A549 (cell line): Measurements from ENCODE around the gene TRNT1. TPM values are rescaled to one million over a fixed set of nuclear protein-coding genes. Genes with fewer than 3 reads are reported as not detected.
A peak's percentile ranks its signal among the peaks of the same experiment; 100 is the strongest.

Experiments used
- ATAC-seq, 2 experiments: fragments of 200-7000 bp in 1 of 2; fragments of >200 bp in 1 of 2; cut with Nextera tagmentation in 1 of 2; cut with Tn5 transposase in 1 of 2; 3 replicates each; pipeline versions ENCODE4 v1.8.0 to v1.9.1; 2018 to 2020; ENCODE audit warnings: mild to moderate bottlenecking in 1 of 2, moderate library complexity in 1 of 2
- CTCF ChIA-PET: fragments of 300-600 bp; sonication (Branson Sonifier 250); formaldehyde crosslinking; extraction: SDS; loops from one replicate; lab custom pipeline; 2021; ENCODE audit warnings: antibody characterized with exemption, inconsistent platforms; lab: Yijun Ruan, JAX
- POLR2A ChIA-PET: fragments of 350-600 bp; formaldehyde crosslinking; extraction: SDS; loops from one replicate; lab custom pipeline; 2021; ENCODE audit warnings: antibody characterized with exemption, inconsistent platforms; lab: Yijun Ruan, JAX
- DNase-seq, 2 experiments: peaks; one replicate each; pipeline versions ENCODE4 v3.0.0 to v3.0.0-alpha.2; 2011 to 2016; ENCODE audit warnings: low read depth in 1 of 2, low spot score in 1 of 2
- FAIRE-seq: peaks from 2 replicates; lab custom pipeline; 2011; peaks lifted over from hg19 to GRCh38; lab: Jason Lieb, UNC
- H3K27ac ChIP-seq, 2 experiments: fragments of >200 bp; sonication (Bioruptor Twin); formaldehyde crosslinking; 3 replicates each; pipeline ENCODE4 v1.5.1; 2016 to 2017
- H3K4me1 ChIP-seq: fragments of >200 bp; sonication (Bioruptor Twin); formaldehyde crosslinking; 3 replicates; pipeline ENCODE4 v1.6.1; 2016
- H3K4me2 ChIP-seq: fragments of >200 bp; sonication (Bioruptor Twin); formaldehyde crosslinking; 3 replicates; pipeline ENCODE4 v1.6.1; 2016
- H3K4me3 ChIP-seq: fragments of >200 bp; sonication (Bioruptor Twin); formaldehyde crosslinking; 3 replicates; pipeline ENCODE4 v1.5.1; 2016
- H3K9me3 ChIP-seq: fragments of >200 bp; sonication (Bioruptor Twin); formaldehyde crosslinking; 3 replicates; pipeline ENCODE4 v1.6.1; 2016
- CHD2 ChIP-seq: fragments of 150-350 bp; IDR thresholded peaks from 2 replicates; pipeline ENCODE4 v1.6.1; 2014; ENCODE audit warnings: low read length; ENCODE audit not compliant: partially characterized antibody
- EHF ChIP-seq: fragments of 250-450 bp; sonication (Bioruptor Pico); IDR thresholded peaks from 2 replicates; pipeline ENCODE4 v1.5.0; 2020; ENCODE audit warnings: mild to moderate bottlenecking
- FOSB ChIP-seq: fragments of 250-450 bp; sonication (Bioruptor Pico); IDR thresholded peaks from 2 replicates; pipeline ENCODE4 v1.5.0; 2020; ENCODE audit warnings: mild to moderate bottlenecking, moderate library complexity
- FOSL2 ChIP-seq, 2 experiments: fragments of 450-650 bp in 1 of 2; fragments of >200 bp in 1 of 2; sonication (Bioruptor Twin) in 1 of 2; formaldehyde crosslinking; IDR thresholded peaks; 2 replicates each; pipeline versions ENCODE4 v1.5.0 to v1.6.1; 2016 to 2020; ENCODE audit warnings: mild to moderate bottlenecking in 1 of 2, moderate library complexity in 1 of 2
- HDAC2 ChIP-seq: fragments of 200-600 bp; sonication (generic); IDR thresholded peaks from 2 replicates; pipeline ENCODE4 v1.6.1; 2016
- HOXA7 ChIP-seq: fragments of 250-450 bp; sonication (Bioruptor Pico); IDR thresholded peaks from 2 replicates; pipeline ENCODE4 v1.5.0; 2020; ENCODE audit warnings: mild to moderate bottlenecking, moderate library complexity
- HOXB13 ChIP-seq: fragments of 250-450 bp; sonication (Bioruptor Pico); IDR thresholded peaks from 2 replicates; pipeline ENCODE4 v1.5.0; 2020; ENCODE audit warnings: low read depth, mild to moderate bottlenecking, moderate library complexity
- JUNB ChIP-seq: fragments of >200 bp; sonication (Bioruptor Twin); formaldehyde crosslinking; IDR thresholded peaks from 2 replicates; pipeline ENCODE4 v1.6.1; 2016
- MAZ ChIP-seq: fragments of 150-350 bp; IDR thresholded peaks from 2 replicates; pipeline ENCODE4 v1.6.1; 2014; ENCODE audit warnings: antibody characterized with exemption, low read depth, low read length, borderline replicate concordance
- RAD21 ChIP-seq, 2 experiments: fragments of >200 bp in 1 of 2; sonication (Bioruptor Twin) in 1 of 2; formaldehyde crosslinking in 1 of 2; IDR thresholded peaks in 1 of 2; conservative IDR thresholded peaks in 1 of 2; 2 replicates in 1 of 2; 3 replicates in 1 of 2; pipeline ENCODE4 v1.6.1; 2012 to 2018; ENCODE audit warnings: inconsistent platforms in 1 of 2
- RCOR1 ChIP-seq: fragments of 150-350 bp; IDR thresholded peaks from 2 replicates; pipeline ENCODE4 v1.6.1; 2014; ENCODE audit warnings: antibody characterized with exemption, low read length, low read depth
- RFX5 ChIP-seq: fragments of 450-650 bp; IDR thresholded peaks from 2 replicates; pipeline ENCODE4 v1.7.1; 2014; ENCODE audit warnings: antibody characterized with exemption, mild to moderate bottlenecking, moderate library complexity
- RNF2 ChIP-seq: fragments of 200-600 bp; sonication (generic); IDR thresholded peaks from 2 replicates; pipeline ENCODE4 v1.6.1; 2016; ENCODE audit warnings: low read depth, mild to moderate bottlenecking, antibody characterized with exemption, moderate library complexity, borderline replicate concordance
- TFCP2L1 ChIP-seq: fragments of 250-450 bp; sonication (Bioruptor Pico); IDR thresholded peaks from 2 replicates; pipeline ENCODE4 v1.5.0; 2021; ENCODE audit warnings: mild to moderate bottlenecking
- ZNF302 ChIP-seq: fragments of 250-450 bp; sonication (Bioruptor Pico); IDR thresholded peaks from 2 replicates; pipeline ENCODE4 v1.9.0; 2021; ENCODE audit warnings: inconsistent platforms, mild to moderate bottlenecking, moderate library complexity
- WGBS: methylation state at CpG from one replicate; pipeline ENCODE4 v1.1.6; 2017; ENCODE audit errors: missing lambda C conversion rate; 5-methylcytosine and 5-hydroxymethylcytosine counted together
- polyA plus RNA-seq, 4 experiments: library from polyadenylated mRNA; depleted of rRNA in 3 of 4; stranded (reverse); fragments of >200 nt; fragmentation: RNase III in 1 of 4; extraction: RNeasy Plus Mini Kit Qiagen cat#74134 plus additional on column Dnase treatment in 1 of 4; gene quantifications; 2 replicates in 3 of 4; 3 replicates in 1 of 4; pipeline ENCODE4 v1.2.3, GENCODE V29; 2011 to 2017
- TF ChIP-seq, protein P1 (sequence below): fragments of >200 bp; sonication (Bioruptor Twin); formaldehyde crosslinking; IDR thresholded peaks from 3 replicates; pipeline ENCODE4 v1.6.1; 2016
- TF ChIP-seq, protein P2 (sequence below): IDR thresholded peaks from 2 replicates; pipeline ENCODE4 v1.6.1; 2012; ENCODE audit warnings: low read depth, borderline replicate concordance
- TF ChIP-seq, protein P3 (sequence below): fragments of >200 bp; sonication (Bioruptor Twin); formaldehyde crosslinking; IDR thresholded peaks from 3 replicates; pipeline ENCODE4 v1.5.1; 2016
- TF ChIP-seq, protein P4 (sequence below): fragments of 150-350 bp; IDR thresholded peaks from 2 replicates; pipeline ENCODE4 v1.6.1; 2014; ENCODE audit warnings: low read depth, mild to moderate bottlenecking, low read length

Gene TRNT1
- polyA plus RNA-seq, 2 of the 4 experiments (the other 2 are of a cell fraction): 25.7 to 32.0 TPM

DNA sequence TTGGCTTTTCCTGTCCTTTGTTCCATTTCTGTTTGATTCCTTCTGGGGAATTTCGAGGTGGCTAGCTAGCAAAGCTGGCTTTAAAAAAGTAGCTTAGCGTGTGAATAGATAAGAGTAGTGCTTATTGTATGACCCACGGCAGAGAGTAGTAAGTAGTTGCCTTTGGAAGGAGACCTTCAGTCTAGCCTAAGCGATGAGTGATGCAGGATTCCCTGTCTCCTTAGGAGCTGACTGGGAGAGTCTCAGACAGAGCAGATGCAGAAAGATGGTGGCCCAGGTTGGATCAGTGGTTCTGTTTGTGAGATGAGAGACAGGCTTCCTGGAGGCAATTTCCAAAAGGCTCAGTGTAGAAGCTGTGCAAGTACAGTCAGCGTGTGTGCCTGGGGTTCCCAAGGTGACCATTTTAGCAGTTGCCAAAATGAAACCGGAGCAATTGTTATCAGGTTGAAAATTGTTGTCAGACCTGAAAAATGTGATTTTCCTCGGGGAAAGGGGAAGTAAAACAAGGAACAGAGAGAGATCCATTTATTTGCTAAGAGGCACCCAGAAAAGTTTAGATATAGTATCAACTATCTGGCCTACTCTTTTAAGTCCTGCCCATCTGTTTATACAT, 15.9 kb upstream of the TRNT1 start:
- Histone ChIP-seq H3K4me1 (no peaks in the 10 kb centered on the region), H3K27ac (no peak overlapping the region), H3K4me3 (no peak overlapping the region), H3K9me3 (no peaks in the 10 kb centered on the region; the same call in 2 of the 3 replicates), H3K4me2 (no peak overlapping the region)
- 36% methylated on average over 7 of the region's 7 CpGs for WGBS
- ChIA-PET CTCF (no interaction called here), POLR2A (no interaction called here)
- TF ChIP-seq, protein P1, sequence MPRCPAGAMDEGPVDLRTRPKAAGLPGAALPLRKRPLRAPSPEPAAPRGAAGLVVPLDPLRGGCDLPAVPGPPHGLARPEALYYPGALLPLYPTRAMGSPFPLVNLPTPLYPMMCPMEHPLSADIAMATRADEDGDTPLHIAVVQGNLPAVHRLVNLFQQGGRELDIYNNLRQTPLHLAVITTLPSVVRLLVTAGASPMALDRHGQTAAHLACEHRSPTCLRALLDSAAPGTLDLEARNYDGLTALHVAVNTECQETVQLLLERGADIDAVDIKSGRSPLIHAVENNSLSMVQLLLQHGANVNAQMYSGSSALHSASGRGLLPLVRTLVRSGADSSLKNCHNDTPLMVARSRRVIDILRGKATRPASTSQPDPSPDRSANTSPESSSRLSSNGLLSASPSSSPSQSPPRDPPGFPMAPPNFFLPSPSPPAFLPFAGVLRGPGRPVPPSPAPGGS: no peak
- TF ChIP-seq JUNB: no peak
- TF ChIP-seq EHF (CRISPR knock-in tag): no peak
- TF ChIP-seq RNF2: no peak
- no peak for TF ChIP-seq ZNF302 (CRISPR knock-in tag)
- no peak for TF ChIP-seq FOSB (CRISPR knock-in tag)
- no peak for TF ChIP-seq RFX5
- TF ChIP-seq RCOR1: no peak
- TF ChIP-seq, protein P2, sequence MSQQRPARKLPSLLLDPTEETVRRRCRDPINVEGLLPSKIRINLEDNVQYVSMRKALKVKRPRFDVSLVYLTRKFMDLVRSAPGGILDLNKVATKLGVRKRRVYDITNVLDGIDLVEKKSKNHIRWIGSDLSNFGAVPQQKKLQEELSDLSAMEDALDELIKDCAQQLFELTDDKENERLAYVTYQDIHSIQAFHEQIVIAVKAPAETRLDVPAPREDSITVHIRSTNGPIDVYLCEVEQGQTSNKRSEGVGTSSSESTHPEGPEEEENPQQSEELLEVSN: no peak
- TF ChIP-seq, protein P3, sequence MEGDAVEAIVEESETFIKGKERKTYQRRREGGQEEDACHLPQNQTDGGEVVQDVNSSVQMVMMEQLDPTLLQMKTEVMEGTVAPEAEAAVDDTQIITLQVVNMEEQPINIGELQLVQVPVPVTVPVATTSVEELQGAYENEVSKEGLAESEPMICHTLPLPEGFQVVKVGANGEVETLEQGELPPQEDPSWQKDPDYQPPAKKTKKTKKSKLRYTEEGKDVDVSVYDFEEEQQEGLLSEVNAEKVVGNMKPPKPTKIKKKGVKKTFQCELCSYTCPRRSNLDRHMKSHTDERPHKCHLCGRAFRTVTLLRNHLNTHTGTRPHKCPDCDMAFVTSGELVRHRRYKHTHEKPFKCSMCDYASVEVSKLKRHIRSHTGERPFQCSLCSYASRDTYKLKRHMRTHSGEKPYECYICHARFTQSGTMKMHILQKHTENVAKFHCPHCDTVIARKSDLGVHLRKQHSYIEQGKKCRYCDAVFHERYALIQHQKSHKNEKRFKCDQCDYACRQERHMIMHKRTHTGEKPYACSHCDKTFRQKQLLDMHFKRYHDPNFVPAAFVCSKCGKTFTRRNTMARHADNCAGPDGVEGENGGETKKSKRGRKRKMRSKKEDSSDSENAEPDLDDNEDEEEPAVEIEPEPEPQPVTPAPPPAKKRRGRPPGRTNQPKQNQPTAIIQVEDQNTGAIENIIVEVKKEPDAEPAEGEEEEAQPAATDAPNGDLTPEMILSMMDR: no peak
- TF ChIP-seq FOSL2 (IDR thresholded peaks at IDR 0.05): no peak
- no peak for TF ChIP-seq FOSL2 (CRISPR knock-in tag; IDR thresholded peaks at IDR 0.05)
- TF ChIP-seq TFCP2L1 (CRISPR knock-in tag): no peak
- no peak for TF ChIP-seq HOXB13 (CRISPR knock-in tag)
- TF ChIP-seq HOXA7: no peak
- TF ChIP-seq HDAC2: no peak
- TF ChIP-seq MAZ: no peak
- no peak for TF ChIP-seq CHD2
- no peak for TF ChIP-seq RAD21 (conservative IDR thresholded peaks at IDR 0.05 in 1 of 2, IDR thresholded peaks at IDR 0.05 in 1 of 2)
- ATAC-seq (peak; percentile 39 to 43; a peak in 2 of 6 replicates), FAIRE-seq (no peak), DNase-seq (no peak)

DNA sequence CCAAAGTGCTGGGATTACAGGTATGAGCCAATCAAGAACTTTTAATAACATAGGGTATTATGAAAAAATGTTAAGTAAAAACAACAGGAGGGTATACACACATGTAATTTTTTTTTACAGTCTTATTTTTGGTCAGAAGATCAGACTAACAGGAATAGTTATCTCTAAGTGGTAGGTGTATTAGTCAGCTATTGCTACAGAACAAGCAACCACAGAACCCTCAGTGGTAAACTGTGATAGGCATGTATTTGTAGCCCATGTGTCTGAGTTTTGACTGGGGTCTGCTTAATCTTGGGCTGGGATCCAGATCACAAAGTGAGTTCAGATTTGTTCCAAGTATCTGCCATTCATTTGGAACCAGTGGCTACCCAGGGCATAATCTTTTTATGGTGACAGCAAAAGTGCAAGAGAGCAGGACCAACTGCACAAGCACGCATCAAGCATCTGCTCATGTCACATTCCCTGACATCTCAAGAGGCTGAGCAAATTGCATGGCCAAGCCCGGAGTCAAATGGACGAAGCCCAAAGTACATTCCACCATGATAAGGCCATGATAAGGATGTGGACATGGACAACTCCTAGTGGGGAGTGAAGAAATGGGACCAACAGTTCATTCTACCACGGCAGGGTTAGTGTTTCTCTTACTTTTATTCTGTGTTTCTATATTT, 13.6 kb upstream of the TRNT1 start:
- Histone ChIP-seq H3K9me3 (no peaks in the 10 kb centered on the region), H3K4me2 (no peak overlapping the region)
- ATAC-seq (no peak), FAIRE-seq (no peak)
- 34% methylated on average over 4 of the region's 4 CpGs for WGBS
- CTCF ChIA-PET: no interaction called here
- TF ChIP-seq, protein P4, sequence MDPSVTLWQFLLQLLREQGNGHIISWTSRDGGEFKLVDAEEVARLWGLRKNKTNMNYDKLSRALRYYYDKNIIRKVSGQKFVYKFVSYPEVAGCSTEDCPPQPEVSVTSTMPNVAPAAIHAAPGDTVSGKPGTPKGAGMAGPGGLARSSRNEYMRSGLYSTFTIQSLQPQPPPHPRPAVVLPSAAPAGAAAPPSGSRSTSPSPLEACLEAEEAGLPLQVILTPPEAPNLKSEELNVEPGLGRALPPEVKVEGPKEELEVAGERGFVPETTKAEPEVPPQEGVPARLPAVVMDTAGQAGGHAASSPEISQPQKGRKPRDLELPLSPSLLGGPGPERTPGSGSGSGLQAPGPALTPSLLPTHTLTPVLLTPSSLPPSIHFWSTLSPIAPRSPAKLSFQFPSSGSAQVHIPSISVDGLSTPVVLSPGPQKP: no peak
- TF ChIP-seq, all 56 proteins: peak for 0
- H3K27ac ChIP-seq: no peak overlapping the region
- no peaks in the 10 kb centered on the region for H3K4me1 ChIP-seq
- POLR2A ChIA-PET: no interaction called here
- no peak for DNase-seq
- no peak overlapping the region for H3K4me3 ChIP-seq
